Cortex of kidney (tissue), 1 donor: Measurements from ENCODE around the gene LRP1B.
"Not testable (repeated sequence)": the region's sequence is repeated elsewhere in the genome, so short reads cannot be mapped to it uniquely, and the experiment has no call there.

Experiments used
- DNase-seq: peaks from one replicate; lab custom pipeline; 2025; lab: John Stamatoyannopoulos, UW

Gene LRP1B

GRCh38 chr2:140344838-140345237 lies 1786.0 kb downstream of the LRP1B start:
- DNase-seq, result no peak

GRCh38 chr2:140344266-140344665 lies 1786.5 kb downstream of the LRP1B start:
- not testable (repeated sequence) for DNase-seq

- DNase-seq, result no peak
Measured at GRCh38 chr2:140338795-140339194, 1792.0 kb downstream of the LRP1B start.

GRCh38 chr2:140337061-140337460 lies 1793.8 kb downstream of the LRP1B start:
- no peak for DNase-seq

GRCh38 chr2:140316345-140316744 lies 1814.5 kb downstream of the LRP1B start:
- DNase-seq, result no peak

GRCh38 chr2:140311905-140312304 lies 1818.9 kb downstream of the LRP1B start:
- DNase-seq, result no peak

- no peak for DNase-seq
Measured at GRCh38 chr2:140308706-140309105, 1822.1 kb downstream of the LRP1B start.

- no peak for DNase-seq
Measured at GRCh38 chr2:140307532-140307931, 1823.3 kb downstream of the LRP1B start.

GRCh38 chr2:140295767-140296166 lies 1835.0 kb downstream of the LRP1B start:
- no peak for DNase-seq

- no peak for DNase-seq
Measured at GRCh38 chr2:140288726-140289125, 1842.1 kb downstream of the LRP1B start.

- DNase-seq, result no peak
Measured at GRCh38 chr2:140288213-140288612, 1842.6 kb downstream of the LRP1B start.

- no peak for DNase-seq
Measured at GRCh38 chr2:140286377-140286776, 1844.4 kb downstream of the LRP1B start.

GRCh38 chr2:140277344-140277743 lies 1853.5 kb downstream of the LRP1B start:
- DNase-seq, result not testable (repeated sequence)

- no peak for DNase-seq
Measured at GRCh38 chr2:140276661-140277060, 1854.2 kb downstream of the LRP1B start.

GRCh38 chr2:140275427-140275826 lies 1855.4 kb downstream of the LRP1B start:
- no peak for DNase-seq

- no peak for DNase-seq
Measured at GRCh38 chr2:140274891-140275290, 1855.9 kb downstream of the LRP1B start.

- DNase-seq, result no peak
Measured at GRCh38 chr2:140273958-140274357, 1856.9 kb downstream of the LRP1B start.

- DNase-seq, result no peak
Measured at GRCh38 chr2:140273408-140273807, 1857.4 kb downstream of the LRP1B start.

- no peak for DNase-seq
Measured at GRCh38 chr2:140270224-140270623, 1860.6 kb downstream of the LRP1B start.

- DNase-seq, result no peak
Measured at GRCh38 chr2:140269000-140269399, 1861.8 kb downstream of the LRP1B start.

GRCh38 chr2:140262908-140263307 lies 1867.9 kb downstream of the LRP1B start:
- DNase-seq, result no peak

GRCh38 chr2:140257692-140258300 lies 1873.0 kb downstream of the LRP1B start:
- DNase-seq, result no peak

- DNase-seq, result no peak
Measured at GRCh38 chr2:140256080-140256479, 1874.7 kb downstream of the LRP1B start.

GRCh38 chr2:140249821-140250220 lies 1881.0 kb downstream of the LRP1B start:
- no peak for DNase-seq
